Stimulated activated CD4-positive, alpha-beta T cell treated with anti-CD3 and anti-CD28 coated beads, Interleukin-12 subunit alpha, Interleukin-12 subunit beta, amount 100 ng/mL, for 24 hours (primary cell): Measurements from ENCODE around the gene TMPRSS11E.
"Not testable (repeated sequence)": the region's sequence is repeated elsewhere in the genome, so short reads cannot be mapped to it uniquely, and the experiment has no call there.

ENCODE experiments used
- DNase-seq, 2 experiments: peaks; one replicate each; pipeline ENCODE4 v3.0.0-alpha.2; 2020; ENCODE audit warnings: low read depth in 2 of 2

Gene TMPRSS11E

GRCh38 chr4:68447201-68447600, at the start of gene TMPRSS11E:
Gene TMPRSS11E (plus strand): TSS chr4:68447463. CDS start chr4:68447513, 50 bp downstream.
- no peak for DNase-seq

GRCh38 chr4:68399306-68399705, 48.0 kb upstream of the TMPRSS11E start:
- no peak for DNase-seq

- DNase-seq = no peak
Observed at GRCh38 chr4:68401231-68401630, 46.0 kb upstream of the TMPRSS11E start.

- DNase-seq = no peak
Observed at GRCh38 chr4:68404153-68404552, 43.1 kb upstream of the TMPRSS11E start.

- DNase-seq = not testable (repeated sequence)
Observed at GRCh38 chr4:68405718-68406478, 41.4 kb upstream of the TMPRSS11E start.

- no peak for DNase-seq
Observed at GRCh38 chr4:68406479-68406859, 40.8 kb upstream of the TMPRSS11E start.

GRCh38 chr4:68407015-68407867, 40.0 kb upstream of the TMPRSS11E start:
- not testable (repeated sequence) for DNase-seq

GRCh38 chr4:68407868-68408190, 39.4 kb upstream of the TMPRSS11E start:
- no peak for DNase-seq

GRCh38 chr4:68410149-68410548, 37.1 kb upstream of the TMPRSS11E start:
- DNase-seq = no peak

- no peak for DNase-seq
Observed at GRCh38 chr4:68410643-68411042, 36.6 kb upstream of the TMPRSS11E start.

- not testable (repeated sequence) for DNase-seq
Observed at GRCh38 chr4:68412031-68412430, 35.2 kb upstream of the TMPRSS11E start.

GRCh38 chr4:68416591-68416990, 30.7 kb upstream of the TMPRSS11E start:
- no peak for DNase-seq

GRCh38 chr4:68426516-68426915, 20.7 kb upstream of the TMPRSS11E start:
- DNase-seq = no peak

GRCh38 chr4:68430337-68430736, 16.9 kb upstream of the TMPRSS11E start:
- DNase-seq = no peak

- DNase-seq = no peak
Observed at GRCh38 chr4:68432320-68432719, 14.9 kb upstream of the TMPRSS11E start.

GRCh38 chr4:68433582-68433981, 13.7 kb upstream of the TMPRSS11E start:
- DNase-seq = no peak

- DNase-seq = no peak
Observed at GRCh38 chr4:68434277-68434676, 13.0 kb upstream of the TMPRSS11E start.

- DNase-seq = no peak
Observed at GRCh38 chr4:68434836-68435235, 12.4 kb upstream of the TMPRSS11E start.

GRCh38 chr4:68445111-68445510, 2.2 kb upstream of the TMPRSS11E start:
- no peak for DNase-seq

GRCh38 chr4:68451246-68452211, 4.3 kb downstream of the TMPRSS11E start:
- DNase-seq = no peak

- no peak for DNase-seq
Observed at GRCh38 chr4:68460085-68460484, 12.8 kb downstream of the TMPRSS11E start.

- DNase-seq = no peak
Observed at GRCh38 chr4:68461790-68462189, 14.5 kb downstream of the TMPRSS11E start.
